ENCODE data around the gene GNAT3.

The GNAT3 gene

DNA sequence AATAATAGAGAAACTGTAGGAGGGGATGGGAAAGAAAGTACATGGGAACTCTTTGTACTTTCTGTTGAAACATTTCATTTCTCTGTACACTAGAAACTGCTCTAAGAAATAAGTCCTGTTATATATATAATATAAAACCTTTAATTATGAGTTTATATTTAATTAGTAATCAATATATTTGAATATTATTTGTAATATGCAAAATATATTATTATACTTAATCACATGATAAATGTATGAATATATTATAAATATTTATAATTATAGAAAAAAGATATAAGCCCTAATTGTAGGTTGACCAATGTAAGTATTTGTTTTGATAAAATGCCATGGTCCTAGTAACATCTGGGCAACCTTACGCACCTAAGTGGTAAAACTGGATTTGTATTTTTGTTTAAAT, 51.0 kb downstream of the GNAT3 start:
- no peak for DNase-seq

DNA sequence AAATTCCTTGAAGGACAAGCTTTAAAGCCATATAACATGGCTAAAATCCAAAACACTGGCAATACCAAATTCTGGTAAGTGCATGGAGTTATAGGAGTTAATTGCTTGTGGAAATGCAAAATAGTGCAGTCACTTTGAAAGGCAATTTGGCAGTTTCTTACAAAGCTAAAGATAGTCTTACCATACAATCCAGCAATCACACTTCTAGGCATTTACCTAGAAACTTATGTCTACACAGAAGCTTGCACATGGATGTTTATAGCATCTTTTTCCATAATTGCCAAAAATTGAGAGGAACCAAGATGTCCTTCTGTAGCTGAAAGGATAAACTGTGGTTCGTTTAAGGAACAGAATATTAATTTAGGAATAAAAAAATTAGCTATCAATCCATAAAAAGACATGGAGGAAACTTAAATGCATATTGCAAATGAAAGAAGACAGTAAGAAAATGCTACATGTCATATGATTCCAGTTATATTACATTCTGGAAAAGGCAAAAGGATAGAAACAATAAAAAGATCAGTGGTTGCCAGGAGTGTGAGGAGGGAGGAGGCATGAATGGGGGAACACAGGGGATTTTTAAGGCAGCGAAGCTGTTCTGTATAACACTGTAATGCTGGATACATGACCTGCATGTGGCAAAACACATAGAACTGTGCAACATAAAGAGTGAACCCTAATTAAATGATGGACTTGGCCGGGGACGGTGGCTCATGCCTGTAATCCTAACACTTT, 51.9 kb downstream of the GNAT3 start:
- DNase-seq = no peak

DNA sequence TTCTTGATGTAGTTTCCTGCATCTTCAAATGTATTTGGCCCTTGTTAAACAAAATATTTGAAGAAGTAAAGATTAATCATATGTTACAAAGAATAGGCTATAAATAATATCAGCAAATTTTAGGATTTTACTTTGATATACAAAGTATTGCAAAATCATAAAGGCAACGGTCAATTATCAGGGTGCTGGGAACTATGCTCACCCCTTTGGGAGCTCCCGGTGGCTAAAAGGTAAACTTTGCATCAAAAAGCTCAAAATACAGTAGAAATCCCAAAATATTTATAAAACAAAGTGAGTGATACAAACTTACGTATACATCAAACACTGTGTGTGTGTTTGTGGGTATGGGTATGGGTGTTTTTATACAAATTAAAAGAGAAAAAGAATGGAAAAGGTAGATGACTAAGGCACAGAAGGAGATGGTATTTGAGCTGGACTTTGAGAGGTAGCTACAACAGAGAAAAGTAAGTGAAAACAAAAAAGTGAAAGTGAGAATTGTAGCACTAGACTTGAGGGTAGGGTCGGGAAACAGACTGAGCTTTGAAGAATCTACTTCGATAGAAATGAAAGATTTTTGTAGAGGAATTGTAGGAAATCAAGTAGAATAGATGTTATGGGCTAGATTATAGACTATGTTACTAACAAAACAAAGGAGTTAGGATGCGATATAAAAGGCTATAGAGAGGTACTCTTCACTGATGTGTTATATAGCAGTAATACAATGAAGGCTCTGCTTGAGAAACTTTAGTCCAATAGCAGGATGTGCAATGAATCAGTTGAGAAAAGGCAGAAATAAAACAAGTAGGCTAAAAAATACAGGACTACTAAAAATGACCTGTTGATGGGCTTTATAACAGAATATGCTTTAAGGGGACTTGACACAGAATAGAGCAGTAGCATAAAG, 52.8 kb downstream of the GNAT3 start:
- no peak for DNase-seq

DNA sequence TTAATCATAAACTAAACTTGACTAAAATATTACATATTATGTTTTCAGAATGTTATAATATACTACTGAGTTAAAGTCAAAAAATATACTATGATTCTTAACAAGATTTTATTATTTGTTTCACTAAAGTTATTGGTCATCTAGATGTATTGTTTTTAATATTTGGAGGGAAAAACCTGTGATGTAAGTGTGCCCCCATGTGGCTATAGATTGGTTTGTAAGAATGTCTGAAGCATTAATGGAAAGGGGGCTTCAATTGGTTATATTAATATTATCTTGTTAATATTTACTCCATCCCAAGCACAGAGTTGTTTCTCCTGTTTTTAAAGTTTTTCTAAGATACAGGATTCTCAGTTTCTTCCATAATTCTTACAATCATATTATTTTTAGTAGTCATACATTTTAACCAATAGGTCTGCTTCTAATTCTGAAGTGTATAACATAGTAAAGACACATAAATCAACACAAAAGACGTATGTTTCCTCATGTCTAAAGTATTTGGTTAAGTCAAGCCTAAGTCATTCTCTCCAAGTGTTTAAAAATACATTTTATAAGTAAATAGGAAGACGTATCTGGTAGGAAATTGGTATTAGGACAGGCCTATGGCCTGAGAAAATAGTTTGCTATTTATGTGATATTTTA, 58.0 kb downstream of the GNAT3 start:
- no peak for DNase-seq

DNA sequence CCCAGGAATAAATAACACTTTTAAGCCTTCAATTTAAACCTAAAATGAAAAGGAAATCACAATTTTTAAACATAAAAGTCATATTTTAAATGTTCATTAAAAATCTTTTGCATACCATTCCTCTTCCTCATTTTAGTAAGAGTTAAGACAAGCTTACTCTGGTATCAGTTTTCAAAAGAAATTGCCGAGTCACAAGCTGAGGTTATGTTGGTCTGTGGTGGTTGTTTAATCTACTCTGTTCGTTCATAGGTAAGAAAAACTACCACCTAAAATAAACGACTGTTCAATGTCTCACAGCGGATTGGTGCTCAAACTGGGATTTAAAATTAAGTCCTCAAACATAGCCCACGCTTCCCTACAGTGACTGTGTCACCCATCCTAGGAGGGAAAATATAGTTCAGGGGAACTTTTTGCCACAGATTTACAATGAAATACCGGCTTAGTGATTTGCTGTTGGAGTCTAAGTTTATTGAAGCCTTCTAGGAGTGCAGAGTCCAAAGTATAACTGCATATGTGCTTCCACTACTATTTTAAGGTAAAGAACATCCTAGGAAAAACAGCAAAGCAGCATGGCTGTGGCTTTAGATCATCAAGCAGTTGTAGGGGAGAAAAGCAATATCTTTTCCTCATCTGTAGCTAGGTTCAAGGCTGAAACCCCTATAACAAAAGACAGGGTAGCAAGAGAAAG, 61.1 kb downstream of the GNAT3 start:
- no peak for DNase-seq

DNA sequence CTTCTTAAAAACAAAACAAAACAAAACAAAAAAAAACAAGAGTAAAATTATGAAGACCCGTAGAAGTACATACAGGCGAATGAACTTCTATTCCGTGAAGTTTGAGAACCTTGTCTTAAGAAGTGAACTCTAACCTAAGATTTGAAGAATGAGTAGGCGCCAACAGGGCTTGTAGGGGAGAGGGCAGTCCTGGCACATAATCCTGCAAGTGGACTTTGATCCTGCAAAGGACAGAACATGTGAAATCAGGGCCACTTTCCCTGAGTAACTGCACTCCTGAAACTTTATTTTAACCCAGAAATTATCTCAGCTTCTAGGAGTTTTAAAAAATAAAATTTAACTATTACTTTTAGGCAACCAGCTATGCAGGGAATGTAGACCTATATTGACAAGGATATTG, 62.0 kb downstream of the GNAT3 start:
- DNase-seq = no peak

DNA sequence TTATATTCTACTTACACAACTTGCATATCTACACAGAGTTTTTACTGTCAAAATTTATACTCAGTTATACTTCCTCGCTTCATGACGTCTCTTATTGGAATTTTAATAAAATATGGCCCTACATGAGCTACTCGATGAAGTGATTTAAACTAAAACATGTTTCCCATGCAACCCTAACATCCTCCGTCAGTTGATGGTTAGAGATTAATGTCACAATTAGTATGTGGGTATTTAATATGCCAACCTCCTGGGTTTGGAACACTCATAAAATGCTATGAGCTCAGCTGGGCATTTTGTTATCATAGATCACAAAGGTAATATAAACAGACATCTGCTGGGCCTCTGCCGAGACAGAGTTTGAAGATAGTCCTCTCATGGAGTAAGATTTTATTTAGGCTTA, 66.5 kb downstream of the GNAT3 start:
- DNase-seq = no peak

DNA sequence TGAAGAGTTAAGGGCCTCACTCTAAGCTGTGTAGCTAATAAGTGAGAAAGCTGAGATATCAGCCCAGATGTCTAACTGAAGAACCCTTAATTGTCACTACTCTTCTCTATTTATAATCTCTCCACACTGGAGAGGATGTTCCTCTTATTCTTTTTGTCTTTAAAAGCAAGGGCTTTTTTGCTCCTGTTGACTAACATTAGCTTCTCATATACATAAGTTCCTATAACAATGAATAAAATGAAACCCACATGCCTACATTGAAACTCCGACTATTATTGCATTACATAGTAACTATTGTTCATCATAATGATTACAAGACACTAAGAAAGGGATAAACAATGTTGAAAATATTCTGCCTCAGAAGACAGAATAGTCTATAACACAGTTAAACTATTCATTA, 67.1 kb downstream of the GNAT3 start:
- no peak for DNase-seq

DNA sequence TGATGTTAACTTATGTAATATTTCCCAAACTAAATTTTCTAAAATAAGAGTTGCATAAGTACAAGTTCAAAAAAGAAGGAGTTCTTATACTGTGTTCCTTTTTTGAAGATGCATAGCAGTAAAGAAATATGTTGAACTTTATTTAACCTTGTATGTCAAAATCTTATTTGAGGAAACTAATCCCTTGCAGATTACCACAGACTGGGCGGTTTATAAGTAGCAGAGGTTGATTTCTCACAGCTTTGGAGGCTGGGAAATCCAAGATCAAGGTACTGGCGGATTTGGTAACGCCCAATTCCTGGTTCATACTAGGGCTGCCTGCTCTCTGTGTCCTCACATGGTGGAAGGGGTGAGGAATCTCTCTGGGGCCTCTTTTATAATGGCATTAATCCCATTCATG, 68.5 kb downstream of the GNAT3 start:
- DNase-seq = no peak

DNA sequence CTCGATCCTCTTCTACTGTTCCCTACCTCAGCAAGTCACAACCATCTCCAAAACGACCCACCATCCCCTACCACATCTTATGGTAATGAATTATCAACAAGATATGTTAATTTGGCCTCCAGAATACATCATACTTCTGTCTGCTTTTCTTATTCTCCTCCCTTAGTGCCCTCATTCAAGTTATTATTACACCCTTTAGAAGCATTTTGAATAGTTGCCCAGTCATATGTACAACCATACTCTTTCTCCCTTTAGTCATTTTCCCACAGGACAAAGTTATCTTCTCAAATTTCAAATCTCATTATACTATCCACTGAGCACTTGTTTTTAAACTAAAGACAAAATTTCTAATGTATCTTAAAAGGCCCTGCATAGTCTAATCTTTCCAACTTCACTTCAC, 71.0 kb downstream of the GNAT3 start:
- DNase-seq = no peak

DNA sequence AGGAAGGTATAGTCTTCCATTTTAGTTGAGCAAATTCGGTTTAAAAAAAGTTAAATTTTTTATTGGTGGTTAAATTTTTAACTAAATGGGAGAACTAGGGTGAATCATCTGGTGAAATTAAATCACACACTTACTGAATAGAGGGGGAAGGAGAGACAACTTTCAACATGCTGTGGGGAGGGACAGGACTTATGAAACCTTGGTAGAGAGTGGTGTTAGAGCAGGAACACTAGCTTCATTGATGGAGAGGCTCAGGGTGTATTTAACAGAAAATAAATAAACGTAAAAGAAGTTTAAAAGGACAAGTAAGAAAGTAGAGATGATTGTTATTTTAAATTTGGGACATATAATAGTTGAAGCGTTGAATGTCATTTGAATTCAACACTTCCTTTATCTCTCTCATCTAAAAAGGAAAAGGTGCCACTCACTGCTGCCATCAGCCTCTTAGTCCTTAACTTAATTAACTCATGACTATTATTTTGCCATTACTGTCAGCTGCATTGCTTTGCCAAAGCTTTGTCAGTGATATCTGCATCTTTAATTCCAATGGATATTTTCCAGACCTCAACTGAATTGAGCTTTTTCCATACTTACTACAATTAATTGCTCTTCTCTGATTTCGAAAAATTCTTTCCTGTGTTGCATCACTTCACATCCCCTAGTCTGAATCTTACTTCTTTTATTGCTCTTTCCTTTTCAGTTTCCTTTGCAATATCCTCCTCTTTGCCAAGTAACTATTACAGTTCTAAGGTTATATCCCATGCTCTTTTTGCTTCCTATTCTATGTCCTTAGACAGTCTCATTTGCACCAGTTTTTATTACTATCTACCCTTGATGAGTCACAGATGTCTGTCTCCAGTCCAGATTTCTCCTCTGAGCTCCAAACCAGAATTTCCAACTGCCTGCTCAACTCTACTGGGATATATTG, 71.7 kb downstream of the GNAT3 start:
- DNase-seq = no peak

DNA sequence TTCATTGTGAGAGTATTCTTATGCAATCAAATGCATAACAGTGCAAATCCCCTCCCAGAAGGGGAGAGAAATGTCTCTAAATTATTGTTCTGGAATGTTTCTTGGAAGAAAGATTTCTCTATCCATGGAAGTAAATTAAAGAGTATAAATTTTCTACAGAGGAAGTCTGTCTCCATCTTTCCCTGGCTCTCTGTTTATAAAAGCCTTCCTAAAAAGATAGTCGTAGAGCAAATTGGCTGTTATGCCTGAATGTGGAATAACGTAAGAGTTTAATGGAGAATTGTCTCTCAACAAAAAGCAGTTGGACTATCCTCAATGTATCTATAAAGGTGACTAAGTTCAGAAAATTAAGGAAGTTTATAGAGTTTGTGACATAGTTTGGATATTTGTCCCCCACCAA, 76.3 kb downstream of the GNAT3 start:
- no peak for DNase-seq

DNA sequence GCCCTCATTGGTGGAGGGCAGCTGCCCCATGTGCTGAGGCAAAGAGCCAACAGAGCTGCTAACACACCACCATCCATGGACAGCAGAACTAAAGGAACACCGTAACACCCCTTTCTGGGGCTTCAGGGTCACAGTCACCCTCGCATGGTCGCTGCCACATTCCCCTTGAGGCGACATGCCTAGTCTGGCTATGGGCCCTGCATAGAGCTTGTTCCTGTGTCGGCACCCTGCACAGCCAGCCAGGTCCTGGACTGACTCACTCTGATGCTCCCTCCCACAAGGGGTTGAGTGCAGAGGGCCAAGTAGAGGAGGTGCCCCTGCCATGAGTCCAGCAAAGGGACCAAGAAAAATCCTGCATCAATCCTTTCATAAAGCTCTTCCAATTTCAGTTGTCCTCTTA, 77.8 kb downstream of the GNAT3 start:
- no peak for DNase-seq

DNA sequence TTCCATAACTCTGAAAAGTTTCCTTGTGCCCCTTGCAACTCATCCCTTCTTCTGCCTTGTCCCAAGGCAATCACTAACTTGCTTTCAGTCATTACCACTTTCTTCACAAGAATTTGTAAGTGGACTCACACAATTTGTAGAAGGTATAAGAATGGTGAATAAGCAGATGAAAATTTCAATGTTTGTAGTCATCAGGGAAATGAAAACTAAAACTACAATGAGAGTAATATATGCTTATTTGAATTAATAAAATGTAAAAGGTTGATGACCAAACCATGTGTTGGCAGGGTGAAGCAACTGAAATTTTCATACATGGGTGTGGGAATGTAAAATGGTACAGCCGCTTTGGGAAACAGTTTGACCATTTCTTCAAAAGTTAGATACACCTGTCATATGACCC, 79.7 kb downstream of the GNAT3 start:
- DNase-seq = no peak

DNA sequence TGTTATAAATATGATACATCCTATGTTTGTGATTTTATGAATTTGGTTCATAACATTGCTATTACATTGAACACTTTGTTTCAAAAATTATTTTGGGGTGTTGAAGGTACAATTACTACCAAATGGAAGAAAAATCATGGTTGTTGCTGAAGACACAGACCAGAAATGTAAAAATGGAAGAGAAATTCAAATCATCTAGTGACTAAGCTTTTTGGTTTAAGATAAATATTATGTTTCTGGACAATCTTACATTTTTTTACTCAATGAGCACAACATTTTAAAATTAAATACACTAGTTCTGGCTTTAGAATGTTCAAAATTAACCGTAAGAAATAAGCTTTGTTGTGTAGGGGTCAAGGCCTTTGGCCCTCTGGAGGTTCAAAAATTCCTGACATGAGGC, 82.7 kb downstream of the GNAT3 start:
- DNase-seq = no peak

DNA sequence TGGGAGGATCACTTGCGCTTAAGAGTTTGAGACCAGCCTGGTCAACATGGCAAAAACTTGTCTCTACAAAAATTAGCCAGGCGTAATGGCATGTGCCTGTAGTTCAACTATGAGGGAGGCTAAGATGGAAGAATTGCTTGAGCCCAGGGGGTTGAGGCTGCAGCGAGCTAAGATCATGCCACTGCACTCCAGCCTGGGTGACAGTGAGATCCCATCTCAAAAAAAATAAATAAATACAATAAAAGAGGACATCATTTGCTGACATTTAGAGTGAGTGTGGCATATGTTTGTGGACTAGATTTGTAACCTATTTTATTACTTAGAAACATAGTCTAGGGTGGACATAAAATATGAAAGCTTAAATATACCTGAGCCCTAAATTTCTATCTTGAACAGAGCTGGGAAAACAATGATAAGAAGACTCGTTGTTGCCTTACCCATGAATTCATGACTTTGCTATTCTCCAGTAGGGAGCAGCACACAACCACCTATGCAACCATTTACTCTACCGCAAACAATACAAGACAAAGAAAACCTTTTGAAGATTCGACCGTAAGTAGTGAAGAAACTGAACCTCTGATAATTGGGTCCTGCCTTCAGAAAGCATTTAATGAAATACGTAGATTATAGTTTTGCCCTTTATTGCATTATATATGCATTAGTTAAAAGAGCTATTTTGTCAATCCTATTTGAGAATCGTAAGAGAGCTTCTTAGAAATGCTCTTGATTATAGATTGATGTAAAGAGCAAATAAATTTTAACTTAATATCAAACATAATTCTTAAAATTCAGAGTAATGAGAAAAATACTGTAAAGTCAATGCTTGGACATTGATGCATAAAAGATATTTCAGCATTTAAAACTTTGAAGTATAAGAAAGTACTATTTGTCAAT, 83.5 kb downstream of the GNAT3 start:
- DNase-seq = no peak

DNA sequence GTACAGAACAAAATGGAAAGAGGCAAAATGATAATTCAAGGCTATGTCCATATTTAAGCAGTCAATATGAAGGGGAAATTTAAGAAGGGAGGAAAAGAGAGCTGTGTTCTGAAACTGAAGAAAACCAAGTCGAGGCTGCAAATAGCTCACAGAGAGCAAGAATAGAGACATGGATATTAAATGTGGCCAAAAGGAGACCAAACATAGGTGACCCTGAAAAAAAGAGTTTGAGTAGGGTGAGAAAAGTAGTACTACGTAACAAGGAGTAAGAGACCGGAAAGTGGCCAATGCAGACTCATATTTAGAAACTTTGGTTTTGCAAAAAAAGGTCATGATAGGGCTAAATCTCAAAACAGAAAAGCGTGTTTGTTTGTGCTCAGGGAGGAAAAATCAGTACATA, 84.6 kb downstream of the GNAT3 start:
- DNase-seq = no peak

DNA sequence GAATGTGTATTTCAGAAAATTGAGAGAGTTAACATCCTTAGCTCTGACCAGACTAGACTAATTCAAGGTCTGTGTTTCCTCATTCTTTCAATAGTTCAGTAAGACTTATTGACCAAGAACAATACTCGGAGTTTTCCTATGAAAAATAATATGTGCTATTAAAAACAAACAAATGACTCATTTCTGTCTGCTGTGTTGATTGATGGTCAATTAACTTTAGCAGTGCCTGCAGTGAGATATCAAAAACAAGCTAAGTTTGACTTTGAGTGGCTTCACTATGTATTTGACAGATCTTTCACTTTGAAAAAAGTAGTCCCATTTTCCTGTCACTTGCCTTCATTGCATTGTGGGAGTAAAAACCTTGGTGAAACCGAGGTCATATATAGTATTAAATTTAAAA, 91.0 kb downstream of the GNAT3 start:
- DNase-seq = no peak

DNA sequence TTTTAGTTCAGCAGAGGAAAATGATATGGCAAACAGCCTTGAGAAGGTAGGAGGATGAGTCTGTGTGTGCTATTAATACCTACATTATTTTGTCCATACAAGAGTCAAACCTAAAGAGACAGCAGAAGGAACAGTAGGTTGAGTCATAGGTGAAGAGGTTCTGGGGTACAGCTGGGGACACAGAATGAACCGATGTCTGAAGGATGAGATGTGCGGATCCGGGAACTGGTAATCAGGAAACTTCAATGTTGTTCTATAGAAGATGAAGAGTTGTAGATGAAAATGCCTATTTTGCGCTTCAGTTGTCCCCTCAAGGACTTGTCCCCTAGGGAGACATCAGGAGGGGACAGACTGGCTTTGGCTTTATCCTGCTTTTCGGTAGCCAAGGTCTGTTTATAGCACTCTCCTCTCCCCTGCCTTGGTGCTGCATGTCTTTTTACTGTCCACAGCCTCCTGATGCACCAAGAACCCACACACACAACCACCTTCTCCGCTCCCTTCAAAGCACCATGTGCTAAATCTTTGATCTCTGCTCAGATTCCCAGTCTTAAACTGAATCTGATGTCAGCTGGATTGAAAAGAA, 94.6 kb downstream of the GNAT3 start:
- DNase-seq = no peak

DNA sequence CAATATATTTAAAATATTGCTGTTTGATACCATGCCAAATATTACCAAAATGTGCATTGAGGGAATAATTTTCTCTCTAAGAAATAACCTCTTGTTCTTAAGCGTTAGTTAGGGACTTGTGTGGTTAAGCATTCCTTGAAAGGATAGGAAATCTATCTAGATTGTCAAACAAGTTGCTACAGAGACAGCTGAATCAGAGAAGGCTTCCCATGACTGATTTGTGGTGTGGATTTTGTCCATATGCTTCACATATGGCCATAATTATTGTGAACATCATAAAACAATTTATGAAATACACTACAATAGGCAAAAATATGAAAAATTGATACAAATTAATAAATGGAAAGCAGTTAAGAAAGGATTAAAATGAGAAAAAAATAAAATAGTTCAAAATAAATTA, 96.3 kb downstream of the GNAT3 start:
- no peak for DNase-seq

DNA sequence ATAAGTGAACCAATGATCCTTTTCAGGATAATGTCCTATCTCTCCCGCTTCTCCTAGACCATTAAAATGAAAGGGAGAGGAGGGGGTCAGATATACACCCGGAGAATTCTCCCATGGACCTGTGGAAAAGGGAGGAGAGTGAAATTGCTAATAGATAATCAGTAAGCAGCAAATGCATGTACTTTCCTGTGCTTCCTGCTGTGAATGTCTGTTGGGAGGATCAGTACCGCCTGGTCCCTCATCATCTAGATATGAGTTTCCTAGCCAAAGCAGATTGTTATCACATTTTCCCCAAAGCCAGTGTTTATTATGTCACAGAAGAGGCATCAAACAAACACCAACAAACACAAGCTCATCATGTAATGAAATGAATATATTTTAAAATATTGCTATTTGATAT, 96.8 kb downstream of the GNAT3 start:
- no peak for DNase-seq

Data from activated T-cell treated with anti-CD3 and anti-CD28 coated beads for 4 hours (primary cell).